Tongue (tissue), 2 donors: ENCODE data around the gene CACNA1D. TPM values are rescaled to one million over a fixed set of nuclear protein-coding genes. Genes with fewer than 3 reads are reported as not detected.

Experiments used
- DNase-seq: peaks from one replicate; pipeline ENCODE4 v3.0.0-alpha.2; 2015
- total RNA-seq: library from RNA; depleted of rRNA; stranded (reverse); fragments of >200 nt; gene quantifications from one replicate; pipeline ENCODE4 v1.2.3, GENCODE V29; 2014

Gene CACNA1D
- total RNA-seq, 1 donor from 2014 or later: 10.1 TPM

- no peak for DNase-seq
These were observed 196.9 kb downstream of the CACNA1D start for GRCh38 chr3:53691349-53691748.

DNA sequence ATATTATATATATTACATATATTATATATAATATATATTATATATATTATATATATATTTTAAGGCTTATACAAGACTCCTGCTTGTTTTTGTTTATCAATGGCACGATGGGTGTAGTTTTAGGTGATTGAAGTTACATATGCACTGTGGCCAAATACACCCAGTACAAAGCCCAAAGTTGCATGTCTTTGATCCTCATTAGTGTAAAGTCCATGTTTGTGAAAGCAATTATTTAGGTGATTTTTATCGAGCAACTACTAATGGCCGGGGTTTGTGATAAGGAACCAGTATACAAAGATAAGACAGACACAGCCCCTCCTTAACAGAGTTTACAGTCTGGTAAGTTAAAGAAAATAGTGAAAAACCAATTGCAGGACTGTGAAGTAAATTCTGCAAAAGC, 197.5 kb downstream of the CACNA1D start:
- DNase-seq: no peak

DNA sequence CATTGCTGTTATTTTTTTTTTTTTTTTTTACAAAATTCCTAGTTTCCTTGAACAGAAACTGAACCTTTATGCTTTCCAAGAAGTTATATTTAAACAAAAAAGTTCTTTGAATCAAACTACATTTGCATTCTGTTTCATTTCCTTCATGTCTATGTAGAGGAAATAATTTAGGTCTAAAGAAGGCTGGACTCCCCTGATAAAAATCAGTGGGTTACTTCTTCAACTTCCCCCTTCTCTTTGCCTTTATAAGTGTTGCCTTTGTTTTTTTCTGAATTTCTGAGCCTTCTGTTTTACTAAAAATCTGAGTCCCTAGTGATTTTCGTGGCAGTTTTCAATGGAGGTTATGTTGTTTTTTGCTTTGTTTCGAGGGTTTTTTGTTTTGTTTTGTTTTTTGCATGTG, 199.0 kb downstream of the CACNA1D start:
- no peak for DNase-seq

- no peak for DNase-seq
These were observed 199.6 kb downstream of the CACNA1D start for GRCh38 chr3:53694046-53694445.

DNA sequence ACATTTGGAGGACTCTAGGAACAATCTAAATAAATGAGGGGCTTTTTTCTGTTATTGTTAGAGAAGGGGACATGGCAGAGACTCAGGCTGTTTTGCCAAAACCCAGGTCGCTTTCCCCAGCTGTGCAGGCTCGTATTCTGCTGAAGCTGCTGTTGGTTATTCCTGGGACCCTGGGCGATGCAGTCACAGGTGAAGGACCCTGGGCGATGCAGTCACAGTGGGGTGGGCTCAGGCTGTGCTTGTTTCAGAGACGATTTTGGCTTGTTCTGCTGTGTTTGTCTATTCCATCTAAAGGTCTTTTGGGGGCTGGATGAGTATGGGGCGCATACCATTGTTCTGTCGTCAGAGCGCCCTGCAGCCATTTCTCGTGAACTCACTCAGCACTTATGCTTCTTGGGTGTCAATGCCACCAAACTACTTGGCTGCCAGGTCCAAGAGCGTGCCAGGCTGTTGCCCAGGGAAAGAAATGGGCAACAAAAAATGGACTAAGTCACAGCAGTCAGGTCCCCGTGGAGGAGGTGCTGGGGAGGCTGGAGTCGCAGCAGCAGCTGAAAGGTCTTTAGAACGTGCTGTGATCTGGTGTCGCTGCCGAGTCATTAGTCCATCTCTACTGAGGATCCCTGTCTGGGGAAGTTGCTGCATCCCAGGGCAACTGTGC, 200.4 kb downstream of the CACNA1D start:
- DNase-seq: no peak

DNA sequence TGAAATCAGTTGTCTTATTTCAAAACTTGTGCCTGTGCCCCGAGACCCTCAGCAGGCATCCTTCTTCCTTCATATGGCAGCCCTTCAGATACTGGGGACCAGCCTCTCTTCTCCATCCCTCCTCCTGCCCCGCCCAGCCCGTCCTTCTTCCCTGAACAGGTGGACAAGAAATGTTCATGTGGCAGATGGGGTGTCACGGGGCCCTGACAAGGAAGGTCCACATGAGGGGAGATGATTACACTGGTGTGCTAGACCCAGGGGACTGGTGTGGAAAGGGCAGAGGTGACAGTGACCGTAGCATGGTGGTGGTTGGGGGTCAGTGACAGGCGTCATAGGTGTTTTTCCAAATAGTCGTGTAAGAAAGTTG, 200.9 kb downstream of the CACNA1D start:
- no peak for DNase-seq

DNA sequence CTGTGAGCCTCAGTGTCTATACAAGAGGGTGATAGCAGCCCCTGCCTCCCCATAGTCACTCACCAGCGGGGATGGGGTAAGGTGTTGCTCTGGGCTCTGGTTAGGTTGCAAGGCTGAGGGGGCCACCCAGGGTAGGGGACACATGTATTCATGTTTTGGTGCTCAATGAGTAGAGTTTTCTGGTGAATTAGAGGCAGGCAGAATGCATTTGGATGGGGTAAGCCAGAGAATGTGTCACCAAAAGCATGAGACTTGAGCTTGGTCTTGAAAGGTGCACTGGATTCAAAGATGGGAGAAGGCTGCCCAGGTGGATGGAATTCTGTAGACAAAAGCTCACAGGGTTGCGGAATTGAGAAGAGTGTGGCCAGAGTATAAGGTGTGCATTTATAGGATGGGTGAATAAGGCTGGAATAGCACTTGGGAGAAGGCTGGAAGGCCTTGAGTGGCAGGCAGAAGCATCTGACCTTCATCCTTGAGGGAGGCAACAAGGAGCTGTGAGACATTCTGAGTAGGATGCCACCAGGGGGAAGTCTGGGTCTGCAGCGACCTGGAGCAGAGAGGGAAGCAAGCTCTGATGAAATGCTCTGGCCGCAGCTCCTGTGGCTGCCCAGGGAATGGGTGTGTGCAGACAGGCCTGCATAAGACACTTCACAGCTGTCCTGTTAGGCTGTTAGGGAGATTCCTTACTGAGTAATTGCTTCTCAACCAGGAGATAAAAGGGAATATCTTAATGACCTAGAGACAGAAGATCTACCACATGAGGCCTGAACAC, 202.2 kb downstream of the CACNA1D start:
- DNase-seq: no peak

DNA sequence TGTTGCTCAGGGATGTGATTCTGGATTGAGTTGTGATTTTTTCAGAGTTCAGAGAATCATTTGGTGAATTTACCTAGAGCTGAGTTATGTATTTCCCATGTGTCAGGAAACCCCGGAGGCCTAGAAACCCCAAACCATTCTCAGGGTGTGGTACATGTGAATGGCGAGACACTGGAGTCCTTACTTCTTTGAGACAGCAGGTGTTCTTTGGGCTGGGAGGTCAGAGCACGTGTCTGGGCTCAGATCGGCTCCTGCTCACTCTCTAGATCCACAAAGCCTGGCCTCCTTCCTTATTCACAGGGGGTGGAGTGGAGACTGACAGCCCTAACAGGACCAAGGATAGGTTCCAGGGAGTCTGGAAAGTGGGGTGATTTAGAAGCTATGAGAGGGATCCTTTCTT, 206.0 kb downstream of the CACNA1D start:
- DNase-seq: no peak

DNA sequence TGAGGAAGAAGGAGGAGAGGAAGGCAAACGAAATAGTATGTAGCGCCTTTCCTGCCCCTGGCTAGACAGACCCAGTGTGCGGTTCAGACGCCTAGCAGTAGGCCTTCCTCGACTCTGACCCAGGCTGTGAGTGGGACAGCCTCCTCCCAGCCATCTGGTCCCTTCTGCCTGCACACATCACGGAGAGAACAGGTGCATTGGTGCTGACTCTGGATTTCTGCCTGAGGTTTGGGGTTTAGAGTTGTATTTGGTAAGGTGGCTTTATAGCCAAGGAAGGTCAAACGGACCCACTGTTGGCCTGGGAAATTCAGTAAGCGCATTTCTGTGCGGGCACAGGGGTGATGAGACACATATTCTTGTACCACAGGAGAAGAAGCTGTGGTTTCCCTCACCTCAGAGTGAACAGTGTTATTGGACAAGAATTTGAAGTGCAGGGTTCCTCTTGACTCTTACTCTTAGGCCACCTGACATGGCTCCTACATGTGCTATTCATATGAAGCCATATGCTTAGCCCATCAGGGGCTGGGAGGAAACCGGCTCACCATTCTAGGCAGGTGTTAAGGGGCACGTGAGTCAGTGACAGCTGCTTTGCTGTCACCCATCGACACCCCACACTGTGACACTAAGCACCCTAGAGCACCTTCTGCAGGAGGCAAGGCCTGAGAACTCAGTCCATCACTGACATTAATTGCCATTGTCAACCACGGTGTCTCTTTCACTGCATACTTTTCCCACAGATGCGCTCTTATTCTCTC, 208.5 kb downstream of the CACNA1D start:
- no peak for DNase-seq

DNA sequence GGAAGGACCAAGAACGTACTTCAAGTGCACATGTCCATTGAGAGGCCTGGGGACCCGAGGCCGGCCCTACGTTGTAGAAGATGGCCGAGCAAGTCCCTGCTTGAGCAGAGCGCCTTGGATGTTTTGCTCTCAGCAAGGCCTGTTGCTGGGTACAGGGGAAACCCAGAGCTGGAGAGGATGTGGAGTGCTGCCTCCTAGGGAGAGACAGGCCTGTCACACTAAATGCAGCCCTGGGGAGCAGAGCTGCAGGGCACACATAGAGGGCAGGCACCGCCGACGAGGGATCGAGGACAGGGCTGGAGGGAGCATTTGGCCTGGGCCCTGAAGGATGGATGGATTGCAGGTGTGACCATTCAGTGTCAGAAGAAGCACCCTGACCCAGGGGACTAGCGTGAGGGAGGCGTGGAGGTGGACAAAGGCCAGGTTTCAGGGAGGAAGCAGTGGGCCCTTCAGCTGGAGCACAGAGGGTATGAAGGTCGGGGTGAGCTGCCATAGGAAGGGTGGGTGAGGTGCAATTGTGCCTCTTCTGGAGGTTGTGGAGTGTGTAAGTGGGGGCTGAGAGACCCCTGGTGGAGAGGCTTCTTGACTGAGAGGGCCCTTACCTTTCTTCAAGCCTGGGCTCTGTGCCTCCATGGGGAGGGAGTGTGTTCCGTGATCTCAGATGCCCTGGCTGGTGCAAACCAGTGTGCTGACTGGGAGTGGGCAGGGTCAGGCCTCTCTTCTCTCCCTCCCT, 209.4 kb downstream of the CACNA1D start:
- no peak for DNase-seq

- no peak for DNase-seq
These were observed 209.9 kb downstream of the CACNA1D start for GRCh38 chr3:53704363-53704725.

DNA sequence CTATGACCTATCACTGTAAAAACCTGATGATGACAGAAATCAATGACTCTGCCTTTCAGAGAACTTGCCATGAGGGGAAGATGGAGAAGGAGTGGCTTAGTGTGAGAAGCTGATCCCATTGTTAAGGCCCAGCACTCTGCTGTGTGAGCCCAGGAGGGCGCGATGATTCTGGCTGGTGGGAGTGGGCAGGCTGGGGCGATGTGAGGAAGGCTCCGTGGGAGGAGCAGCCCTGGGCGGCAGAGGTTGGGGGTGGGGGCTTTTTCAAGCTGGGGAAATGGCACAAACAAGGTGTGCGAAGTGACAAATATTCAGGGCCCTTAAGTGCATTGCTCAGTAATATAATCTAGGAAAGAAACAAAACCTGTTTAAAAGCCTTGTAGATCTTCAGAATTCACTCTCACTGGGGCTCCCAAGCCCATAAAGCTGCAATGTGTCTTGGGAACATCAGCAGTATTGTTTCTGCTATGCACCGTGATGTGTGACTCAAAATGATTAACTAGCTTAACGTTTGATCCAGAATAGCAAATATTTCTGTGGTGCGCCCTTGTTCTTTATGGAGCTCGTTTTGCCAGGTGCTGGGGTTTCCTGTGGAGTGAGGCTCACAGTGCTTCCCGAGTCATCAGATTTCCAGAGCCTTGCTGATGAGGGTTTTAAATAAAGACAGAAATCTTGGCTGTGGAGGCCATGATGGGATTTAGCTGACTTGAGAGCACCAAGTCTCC, 210.8 kb downstream of the CACNA1D start:
- no peak for DNase-seq

GRCh38 chr3:53705774-53706173, 211.4 kb downstream of the CACNA1D start:
- DNase-seq: no peak

DNA sequence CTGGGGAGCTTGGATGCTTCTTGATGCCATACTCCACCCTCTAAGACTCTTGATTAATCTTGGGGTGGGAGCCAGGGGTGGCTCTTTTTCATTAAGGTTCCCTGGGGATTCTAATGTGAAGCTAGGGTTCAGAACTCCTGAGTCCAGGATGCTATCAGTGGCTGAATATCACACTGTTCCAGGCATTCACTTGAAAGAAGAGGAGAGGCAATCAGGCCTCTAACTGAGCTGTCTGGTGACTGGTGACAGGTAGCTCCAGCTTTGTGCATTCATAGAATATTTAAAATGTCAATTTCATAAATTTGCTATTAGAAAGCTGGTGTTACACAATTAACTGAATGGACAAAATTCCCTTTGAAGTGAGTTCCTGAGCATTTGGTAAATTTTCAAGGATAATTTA, 212.8 kb downstream of the CACNA1D start:
- DNase-seq: no peak

DNA sequence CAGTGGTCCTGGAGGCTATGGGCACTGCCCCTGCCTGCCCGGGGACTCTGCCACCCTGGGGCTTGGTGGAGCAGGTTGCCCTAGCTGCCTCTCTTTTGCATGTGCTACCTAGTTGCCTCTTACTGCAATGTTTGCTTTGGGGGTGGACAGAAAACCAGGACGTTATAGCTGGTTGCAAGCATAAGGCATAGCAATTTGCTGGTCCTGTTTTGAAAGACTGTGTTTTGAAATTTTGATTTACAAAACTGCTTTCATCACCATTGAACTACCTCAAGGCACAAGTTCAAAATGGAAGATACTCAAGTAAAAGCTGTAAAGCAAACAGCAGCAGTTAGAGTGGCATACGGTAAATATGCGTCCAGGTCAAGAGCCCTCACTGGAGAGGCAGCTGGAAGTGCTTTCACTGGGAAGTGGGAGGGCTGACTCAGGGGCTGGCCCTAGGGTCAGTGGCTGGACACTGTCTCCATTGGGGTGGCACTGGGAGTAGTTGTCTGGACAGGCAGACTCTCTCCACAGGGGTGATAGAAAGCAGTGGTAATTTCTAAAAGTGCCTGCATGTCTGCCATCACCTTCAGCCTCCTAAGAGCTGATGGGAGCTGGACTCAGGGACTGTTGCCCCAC, 213.7 kb downstream of the CACNA1D start:
- DNase-seq: no peak

GRCh38 chr3:53709256-53709655, 214.8 kb downstream of the CACNA1D start:
- no peak for DNase-seq

DNA sequence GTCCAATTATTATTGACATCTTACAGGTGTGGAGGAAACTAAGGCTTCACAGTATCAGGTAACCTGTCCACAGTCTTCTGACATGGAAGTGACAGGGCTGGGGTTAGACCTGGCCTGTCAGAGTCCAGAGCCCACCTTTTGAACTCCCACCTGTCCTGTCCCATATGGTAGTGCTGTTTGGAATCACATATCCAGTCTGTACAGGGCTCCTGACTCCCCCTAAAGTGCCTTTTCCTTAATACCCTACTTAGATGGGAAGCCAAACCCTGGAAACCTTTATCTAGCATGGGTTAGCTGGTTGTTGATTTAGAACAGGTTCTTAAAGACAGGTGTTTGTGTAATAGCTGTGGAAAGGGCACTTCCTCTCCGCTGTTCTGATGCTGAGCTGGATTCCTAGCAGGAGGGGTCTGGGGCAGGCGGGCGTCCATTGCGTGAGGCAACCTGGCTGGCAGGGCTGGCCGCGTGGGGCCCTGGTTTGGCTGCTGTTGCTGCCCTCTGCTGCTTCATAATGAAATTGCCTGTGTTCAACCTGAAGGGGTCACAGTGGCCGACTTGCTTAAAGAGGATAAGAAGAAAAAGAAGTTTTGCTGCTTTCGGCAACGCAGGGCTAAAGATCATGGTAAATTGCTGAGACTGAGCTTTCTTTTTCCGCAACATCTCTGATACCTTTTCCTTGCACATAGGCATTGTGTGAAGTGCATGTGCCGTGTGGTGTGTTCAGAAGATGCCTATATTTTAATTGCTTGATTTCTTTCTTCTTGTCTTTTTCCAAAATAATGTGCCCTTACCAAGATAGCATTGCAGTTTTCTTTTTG, 215.7 kb downstream of the CACNA1D start:
- DNase-seq: peak; percentile 83

DNA sequence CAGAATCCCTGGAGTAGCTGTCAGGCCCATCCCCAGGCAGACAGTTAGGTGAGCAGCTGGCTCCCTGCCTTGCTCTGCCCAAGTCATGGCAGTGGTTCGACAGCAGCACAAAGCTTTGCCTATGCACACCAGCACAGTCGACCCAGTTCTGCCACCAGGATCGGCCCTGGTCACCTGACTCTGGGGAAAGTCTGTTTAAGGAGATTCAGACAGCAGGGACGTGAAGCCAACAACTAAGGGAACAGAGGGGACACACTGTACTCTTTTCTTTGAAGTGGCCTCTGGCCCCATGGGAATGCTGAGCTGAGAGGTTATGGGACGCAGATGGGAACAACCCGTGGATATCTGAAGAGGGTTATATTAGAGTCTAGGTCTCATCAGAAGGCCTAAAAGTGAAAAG, 217.0 kb downstream of the CACNA1D start:
- DNase-seq: no peak

- no peak for DNase-seq
These were observed 218.5 kb downstream of the CACNA1D start for GRCh38 chr3:53712817-53713388.

GRCh38 chr3:53713626-53714025, 219.2 kb downstream of the CACNA1D start:
- DNase-seq: no peak
